T-helper 1 cell treated with Interleukin-12 subunit alpha and Interleukin-12 subunit beta and Interleukin-4 antibody, amounts not matched to agents 30 ng/mL and 1 ng/mL, for 36 hours (primary cell): Measurements from ENCODE around the gene SLC4A2. TPM values are rescaled to one million over a fixed set of nuclear protein-coding genes. Genes with fewer than 3 reads are reported as not detected.

Source experiments
- intact Hi-C: fragments of 100-400 bp; cut with micrococcal nuclease; formaldehyde crosslinking; loops from one replicate; pipeline ENCODE4 v1.15.1; 2024
- total RNA-seq: library from RNA; stranded (reverse); gene quantifications from 2 replicates; pipeline ENCODE4 v1.2.3, GENCODE V29; 2022

The SLC4A2 gene
- total RNA-seq, 1 donor from 2014 or later: 137 TPM

DNA sequence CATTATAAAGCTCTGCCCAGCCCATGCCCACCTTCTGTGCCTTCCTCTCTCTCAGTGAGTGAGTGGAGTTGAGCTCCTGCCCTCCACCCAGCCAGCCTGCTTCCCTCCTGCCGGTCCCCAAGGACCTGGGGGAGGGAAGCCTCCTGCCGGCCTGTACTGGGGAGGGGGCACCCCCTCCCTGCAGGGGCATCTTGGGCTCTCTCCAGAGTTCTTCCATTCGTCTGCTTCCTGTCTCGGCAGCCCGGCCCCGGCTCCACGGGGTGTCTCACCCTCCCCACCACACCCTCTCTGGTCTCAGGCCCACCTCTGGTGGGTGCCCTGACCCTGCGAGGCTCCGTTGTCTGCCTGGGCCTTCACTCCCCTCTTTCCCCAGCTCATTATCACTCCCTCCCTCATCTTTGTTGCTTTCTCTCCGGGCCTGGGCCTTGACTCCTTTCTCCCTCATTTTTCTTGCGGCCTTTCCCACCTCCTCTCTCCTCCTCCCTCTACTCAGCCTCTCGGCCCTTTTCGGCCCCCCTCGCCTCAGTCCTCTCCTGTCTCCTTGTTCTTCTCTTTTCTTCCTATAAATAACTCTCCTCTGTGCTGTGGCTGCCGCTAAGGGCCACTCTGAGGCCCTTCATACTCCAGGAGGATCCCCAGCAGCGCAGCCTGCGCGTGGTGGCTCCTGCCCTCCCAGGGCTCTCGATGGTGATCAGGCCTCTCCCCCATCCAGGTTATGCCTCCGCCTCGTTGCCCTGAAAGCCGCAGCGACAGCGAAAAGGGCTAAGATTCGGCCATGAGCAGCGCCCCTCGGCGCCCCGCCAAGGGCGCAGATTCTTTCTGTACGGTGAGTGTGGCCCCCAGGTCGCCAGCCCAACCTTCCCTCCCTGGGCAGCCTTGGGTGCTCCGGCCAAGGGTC lies 2.1 kb downstream of the SLC4A2 start:
- intact Hi-C loops: no loop called here

DNA sequence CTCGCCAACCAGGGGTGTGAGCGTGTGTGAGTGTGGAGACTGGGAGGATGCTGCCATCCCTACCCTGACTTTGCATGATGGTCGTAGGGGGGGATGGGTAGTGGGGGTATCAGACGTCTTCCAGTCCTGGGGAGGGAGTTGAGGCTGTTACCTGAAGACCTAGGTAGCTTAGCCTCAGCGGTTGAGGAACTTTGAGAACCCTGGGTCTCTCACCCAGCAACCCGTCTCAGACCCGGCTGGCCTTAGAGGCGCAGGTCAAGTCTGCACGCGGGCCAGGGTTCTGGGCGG lies 2.7 kb downstream of the SLC4A2 start:
- intact Hi-C loops: no loop called here

DNA sequence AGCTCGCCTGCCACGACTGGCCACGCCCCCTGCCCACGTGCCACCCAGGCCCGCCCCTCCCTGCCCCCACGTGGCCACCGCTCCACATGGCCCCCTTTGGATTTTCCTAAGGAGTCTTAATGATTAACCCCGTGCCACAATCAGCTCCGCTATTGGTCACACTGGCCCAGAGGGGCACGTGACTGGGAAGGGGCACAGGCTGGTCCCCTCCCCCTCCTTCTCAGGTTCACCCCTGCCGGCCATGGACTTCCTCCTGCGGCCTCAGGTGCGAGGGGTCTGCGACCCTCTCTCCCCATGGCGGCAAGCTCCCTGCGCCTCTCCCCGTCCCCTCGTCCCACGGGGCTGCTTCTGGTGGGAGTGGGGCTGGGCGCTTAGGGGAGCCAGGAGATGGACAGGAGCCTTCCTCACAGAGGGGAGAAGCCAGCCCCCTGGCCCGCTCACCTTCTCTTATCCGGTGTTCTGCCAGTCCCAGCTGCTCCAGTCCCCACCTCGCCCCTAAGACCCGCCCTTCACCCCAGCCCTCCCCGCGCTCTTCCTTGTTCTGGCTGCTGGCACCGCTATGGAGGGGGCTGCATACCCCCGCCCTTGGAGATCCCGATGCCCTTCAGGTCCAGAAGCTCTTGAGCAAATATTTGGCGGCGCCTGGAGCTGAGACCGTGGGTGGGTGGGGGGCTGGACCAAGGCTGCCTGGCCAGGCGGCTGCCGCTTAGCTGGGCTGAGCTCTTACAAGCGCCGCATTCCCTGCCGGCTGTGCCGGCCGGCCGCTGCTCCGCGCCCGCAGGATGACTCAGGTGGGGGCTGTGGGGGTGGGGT lies 3.2 kb downstream of the SLC4A2 start:
- intact Hi-C loops: no loop called here

DNA sequence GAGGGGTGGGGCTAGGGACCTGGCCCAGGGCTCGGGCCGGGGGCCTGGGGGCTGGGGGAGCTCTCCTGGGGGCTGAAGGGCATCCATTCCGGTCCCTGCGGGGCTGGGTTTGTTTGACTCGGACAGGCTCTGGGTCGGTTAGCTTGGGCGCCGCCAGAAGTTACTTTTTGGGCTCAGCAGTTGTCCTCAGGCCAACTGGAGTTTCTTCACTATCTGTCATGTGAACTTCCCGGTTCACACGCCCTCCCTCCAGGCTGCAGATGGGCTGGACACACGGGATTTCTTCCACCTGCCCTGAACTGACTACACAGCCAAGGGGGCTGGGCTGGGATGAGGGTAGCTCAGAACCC lies 3.8 kb downstream of the SLC4A2 start:
- intact Hi-C loops: no loop called here

DNA sequence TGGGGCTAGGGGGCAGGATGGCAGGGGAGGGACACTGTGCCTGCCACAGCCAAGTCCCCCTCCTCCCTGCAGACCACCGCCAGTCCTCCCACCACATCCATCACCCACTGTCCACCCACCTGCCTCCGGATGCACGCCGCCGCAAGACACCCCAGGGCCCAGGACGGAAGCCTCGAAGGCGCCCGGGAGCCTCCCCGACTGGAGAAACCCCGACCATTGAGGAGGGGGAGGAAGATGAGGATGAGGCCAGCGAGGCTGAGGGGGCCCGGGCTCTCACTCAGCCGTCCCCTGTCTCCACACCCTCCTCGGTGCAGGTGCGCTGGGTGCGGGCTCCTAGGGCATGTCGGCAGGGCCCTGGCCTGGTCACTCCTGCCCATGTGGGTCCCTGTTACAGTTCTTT lies 5.1 kb downstream of the SLC4A2 start:
- intact Hi-C loops: no loop called here

DNA sequence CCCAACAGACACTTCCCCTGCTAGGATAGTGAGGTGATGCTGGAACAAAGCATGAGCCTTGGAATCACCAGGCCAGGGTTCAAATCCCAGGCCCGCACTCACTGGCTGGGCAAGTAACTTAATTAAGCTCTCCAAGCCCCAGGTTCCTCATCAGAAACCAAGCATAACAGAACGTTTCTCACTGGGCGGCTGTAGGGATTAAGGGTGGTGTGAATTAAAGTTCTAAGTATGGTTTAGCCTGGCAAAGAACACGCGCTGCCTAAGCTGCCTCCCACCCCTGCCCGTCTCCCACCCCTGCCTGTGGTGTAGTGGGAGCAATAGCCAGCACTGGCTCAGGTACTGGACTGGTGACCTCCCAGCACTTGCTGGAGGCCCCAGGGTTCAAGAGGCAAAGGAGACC lies 5.6 kb downstream of the SLC4A2 start:
- intact Hi-C loops: no loop called here

DNA sequence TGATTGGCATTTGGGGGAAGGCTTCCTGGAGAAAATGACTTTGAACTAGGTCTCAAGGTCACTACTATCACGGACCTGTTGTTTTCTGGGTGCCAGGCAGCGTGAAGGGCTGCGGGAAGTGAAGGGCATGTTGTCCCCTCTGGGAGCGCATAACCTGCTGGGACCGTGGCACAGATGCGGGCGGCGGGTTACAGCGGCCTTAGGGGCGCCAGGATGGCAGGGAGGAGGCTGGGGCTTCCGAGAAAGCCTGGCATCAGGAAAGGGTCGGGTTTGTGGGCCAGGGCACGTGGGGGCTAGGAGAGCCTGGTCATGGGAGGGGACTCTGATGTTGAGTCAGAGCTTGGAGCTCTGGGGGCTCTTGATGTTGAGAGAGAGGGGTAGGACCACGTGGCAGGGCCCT lies 6.1 kb downstream of the SLC4A2 start:
- intact Hi-C loops: no loop called here

DNA sequence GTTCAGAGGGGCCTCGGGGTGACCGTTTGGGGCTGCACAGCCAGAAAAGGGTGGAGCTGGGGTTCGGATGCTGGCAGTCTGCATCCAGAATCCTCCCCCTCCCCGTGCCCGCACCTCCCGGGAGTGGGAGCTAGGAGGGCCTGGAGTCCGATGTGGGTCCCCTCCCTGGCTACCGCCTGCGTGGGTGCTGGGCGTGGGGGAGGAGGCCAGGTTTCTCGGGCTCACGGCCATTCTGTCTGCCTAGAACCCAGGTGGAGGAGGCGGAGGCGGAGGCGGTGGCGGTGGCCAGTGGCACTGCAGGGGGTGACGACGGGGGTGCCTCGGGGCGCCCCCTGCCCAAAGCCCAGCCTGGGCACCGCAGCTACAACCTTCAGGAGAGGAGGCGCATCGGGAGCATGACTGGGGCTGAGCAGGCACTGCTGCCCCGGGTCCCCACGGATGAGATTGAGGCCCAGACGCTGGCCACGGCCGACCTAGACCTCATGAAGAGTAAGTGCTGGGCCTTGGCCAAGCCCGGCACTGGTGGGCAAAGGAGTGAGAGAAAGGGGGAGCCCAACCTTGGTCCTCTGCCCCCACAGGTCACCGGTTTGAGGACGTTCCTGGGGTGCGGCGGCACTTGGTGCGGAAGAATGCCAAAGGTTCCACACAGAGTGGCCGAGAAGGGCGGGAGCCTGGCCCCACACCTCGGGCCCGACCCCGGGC lies 7.0 kb downstream of the SLC4A2 start:
- intact Hi-C loops: no loop called here

DNA sequence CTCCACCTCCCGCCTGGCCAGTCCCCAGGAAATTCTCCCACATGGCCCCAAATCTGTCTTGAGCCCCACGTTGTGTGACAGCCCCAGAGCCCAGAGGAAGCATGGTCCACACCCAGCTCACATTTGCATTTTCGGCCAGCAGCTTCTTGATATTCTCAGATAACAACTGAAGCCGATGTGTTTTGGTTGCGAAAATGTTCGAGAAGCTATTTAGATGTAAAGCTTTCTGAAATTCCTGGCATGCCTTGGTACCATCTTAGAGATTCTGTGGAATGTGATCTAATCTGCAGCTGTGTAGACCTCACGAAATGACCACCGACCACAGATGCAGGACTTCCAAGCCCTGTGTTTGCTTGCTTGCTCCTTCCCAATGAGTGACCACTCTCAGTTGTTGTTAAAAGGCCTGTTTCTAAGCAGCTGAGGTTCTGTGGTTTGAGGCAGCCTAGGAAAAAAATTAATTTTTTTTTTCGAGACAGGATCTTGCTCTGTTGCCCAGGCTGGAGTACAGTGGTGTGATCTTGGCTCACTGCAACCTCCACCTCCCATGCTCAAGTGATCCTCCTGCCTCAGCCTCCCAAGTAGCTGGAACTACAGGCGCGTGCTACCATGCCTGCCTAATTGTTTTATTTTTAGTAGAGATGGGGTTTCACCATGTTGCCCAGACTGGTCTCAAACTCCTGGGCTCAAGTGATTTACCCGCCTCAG lies 8.8 kb downstream of the SLC4A2 start:
- intact Hi-C loops: no loop called here

DNA sequence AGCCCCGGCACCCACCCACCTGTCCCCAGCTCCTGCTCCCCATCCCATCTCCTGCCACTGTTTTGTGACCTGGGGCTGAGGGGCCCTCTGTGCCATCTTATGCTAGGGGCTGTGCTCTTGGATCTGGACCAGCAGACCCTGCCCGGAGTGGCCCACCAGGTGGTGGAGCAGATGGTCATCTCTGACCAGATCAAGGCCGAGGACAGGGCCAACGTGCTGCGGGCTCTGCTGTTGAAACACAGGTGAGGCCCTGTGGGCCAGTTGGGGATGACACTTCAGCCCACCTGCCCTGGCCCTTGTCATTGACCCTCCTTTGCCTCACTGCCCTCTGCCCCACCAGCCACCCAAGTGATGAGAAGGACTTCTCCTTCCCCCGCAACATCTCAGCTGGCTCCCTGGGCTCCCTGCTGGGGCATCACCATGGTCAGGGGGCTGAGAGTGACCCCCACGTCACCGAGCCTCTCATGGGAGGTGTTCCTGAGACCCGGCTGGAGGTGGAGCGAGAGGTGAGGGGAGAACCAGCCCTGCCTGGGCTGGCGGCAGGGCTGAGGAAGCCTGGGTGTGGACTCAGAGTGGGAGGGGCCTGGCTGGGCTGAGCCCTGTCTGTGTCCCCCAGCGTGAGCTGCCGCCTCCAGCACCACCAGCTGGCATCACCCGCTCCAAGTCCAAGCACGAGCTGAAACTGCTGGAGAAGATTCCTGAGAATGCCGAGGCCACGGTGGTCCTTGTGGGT lies 10.6 kb downstream of the SLC4A2 start:
- intact Hi-C loops: no loop called here

DNA sequence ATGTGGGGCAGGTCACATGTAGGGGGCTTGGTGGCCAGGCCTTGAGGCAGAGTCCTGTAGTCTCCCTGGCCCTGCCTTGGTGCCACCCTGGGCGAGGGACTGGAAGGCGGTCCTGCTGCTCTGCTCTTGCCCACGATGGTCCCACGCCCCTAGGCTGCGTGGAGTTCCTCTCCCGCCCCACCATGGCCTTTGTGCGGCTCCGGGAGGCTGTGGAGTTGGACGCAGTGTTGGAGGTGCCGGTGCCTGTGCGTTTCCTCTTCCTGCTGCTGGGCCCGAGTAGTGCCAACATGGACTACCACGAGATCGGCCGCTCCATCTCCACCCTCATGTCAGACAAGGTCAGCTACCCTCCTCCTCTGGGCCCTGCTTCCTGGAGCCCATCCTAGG lies 11.2 kb downstream of the SLC4A2 start:
- intact Hi-C loops: no loop called here

DNA sequence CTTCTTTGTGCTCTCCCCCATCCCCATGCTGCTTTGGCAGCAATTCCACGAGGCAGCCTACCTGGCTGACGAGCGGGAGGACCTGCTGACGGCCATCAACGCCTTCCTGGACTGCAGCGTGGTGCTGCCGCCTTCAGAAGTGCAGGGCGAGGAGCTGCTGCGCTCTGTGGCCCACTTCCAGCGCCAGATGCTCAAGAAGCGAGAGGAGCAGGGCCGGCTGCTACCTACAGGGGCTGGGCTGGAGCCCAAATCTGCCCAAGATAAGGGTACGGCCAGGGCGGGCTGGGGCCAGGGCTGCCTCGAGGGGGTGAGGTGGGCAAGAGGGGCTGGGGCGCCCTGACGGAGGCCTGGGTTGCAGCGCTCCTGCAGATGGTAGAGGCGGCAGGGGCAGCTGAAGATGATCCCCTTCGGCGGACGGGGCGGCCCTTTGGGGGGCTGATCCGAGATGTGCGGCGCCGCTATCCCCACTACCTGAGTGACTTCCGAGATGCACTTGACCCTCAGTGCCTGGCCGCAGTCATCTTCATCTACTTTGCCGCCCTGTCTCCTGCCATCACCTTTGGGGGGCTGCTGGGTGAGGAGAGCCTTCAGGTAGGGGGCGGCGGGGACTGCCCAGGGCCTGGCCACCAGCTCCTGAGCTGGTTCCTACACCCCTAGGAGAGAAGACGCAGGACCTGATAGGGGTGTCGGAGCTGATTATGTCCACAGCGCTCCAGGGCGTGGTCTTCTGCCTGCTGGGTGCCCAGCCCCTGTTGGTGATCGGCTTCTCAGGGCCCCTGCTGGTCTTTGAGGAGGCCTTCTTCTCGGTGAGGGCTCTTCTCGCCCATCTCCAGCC lies 11.9 kb downstream of the SLC4A2 start:
- intact Hi-C loops: no loop called here

DNA sequence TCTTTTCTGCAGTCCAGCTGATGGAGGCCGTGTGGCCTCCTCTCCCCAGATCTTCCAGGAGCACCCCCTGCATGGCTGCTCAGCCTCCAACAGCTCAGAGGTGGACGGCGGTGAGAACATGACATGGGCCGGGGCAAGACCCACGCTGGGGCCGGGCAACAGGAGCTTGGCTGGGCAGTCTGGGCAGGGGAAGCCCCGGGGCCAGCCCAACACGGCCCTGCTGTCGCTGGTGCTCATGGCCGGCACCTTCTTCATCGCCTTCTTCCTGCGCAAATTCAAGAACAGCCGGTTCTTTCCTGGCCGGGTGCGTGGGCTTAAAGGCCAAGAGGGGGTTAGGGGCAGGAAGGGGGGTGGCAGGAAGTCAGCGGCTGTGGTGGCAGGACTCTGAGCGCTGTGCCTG lies 14.6 kb downstream of the SLC4A2 start:
- intact Hi-C loops: no loop called here

DNA sequence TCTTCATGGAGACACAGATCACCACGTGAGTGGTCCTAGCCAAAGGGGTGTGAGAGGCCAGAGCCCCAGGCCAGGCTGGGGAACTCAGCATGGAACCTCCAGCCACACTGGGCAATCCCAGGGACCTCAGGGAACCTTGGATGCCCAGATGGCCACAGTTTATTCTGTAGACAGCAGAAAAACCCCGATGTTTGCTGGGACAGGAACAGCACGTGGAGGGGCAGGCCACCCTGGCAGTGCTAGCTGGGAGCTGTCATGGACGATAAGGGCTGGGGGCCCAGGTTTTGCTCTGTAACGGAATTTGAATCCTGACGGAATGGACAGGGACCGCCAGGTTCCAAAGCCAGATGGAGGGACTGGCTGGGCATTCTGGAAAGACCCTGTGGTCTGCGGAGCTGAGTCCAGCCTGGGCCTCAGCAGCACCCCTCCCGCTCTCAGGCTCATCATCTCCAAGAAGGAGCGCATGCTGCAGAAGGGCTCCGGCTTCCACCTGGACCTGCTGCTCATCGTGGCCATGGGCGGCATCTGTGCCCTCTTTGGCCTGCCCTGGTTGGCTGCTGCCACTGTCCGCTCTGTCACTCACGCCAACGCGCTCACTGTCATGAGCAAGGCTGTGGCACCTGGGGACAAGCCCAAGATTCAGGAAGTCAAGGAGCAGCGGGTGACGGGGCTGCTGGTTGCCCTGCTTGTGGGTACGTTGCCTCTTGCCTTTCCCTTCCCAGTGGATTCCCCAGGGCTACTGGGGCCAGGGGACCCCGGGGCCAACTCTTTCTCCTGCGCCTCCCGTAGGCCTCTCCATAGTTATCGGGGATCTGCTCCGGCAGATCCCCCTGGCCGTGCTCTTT lies 15.7 kb downstream of the SLC4A2 start:
- intact Hi-C loops: no loop called here

DNA sequence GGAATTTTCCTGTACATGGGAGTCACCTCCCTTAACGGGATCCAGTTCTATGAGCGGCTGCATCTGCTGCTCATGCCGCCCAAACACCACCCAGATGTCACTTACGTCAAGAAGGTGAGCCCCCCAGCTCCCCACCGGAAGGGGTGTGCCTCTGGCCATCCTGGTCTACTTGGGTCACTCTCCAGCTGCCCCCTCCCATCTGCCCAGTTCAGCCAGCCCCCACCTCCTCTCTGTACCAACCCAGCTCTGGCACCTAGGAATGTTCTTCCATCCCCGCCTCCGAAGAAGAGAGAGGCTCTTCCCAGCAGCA lies 16.2 kb downstream of the SLC4A2 start:
- intact Hi-C loops: no loop called here

DNA sequence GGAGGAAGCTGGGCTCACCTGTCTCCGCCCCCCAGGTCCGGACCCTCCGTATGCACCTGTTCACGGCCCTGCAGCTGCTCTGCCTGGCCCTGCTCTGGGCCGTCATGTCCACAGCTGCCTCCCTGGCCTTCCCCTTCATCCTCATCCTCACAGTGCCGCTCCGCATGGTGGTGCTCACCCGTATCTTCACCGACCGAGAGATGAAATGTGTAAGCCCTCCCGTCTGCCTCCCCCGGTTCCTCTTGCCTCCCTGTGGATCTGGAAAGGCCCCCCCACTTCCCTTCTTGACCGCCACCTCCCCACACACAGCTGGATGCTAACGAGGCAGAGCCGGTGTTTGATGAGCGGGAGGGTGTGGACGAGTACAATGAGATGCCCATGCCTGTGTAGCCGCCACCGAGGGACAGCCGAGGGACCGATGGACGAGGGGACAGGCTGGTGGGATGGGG lies 16.6 kb downstream of the SLC4A2 start:
- intact Hi-C loops: no loop called here

DNA sequence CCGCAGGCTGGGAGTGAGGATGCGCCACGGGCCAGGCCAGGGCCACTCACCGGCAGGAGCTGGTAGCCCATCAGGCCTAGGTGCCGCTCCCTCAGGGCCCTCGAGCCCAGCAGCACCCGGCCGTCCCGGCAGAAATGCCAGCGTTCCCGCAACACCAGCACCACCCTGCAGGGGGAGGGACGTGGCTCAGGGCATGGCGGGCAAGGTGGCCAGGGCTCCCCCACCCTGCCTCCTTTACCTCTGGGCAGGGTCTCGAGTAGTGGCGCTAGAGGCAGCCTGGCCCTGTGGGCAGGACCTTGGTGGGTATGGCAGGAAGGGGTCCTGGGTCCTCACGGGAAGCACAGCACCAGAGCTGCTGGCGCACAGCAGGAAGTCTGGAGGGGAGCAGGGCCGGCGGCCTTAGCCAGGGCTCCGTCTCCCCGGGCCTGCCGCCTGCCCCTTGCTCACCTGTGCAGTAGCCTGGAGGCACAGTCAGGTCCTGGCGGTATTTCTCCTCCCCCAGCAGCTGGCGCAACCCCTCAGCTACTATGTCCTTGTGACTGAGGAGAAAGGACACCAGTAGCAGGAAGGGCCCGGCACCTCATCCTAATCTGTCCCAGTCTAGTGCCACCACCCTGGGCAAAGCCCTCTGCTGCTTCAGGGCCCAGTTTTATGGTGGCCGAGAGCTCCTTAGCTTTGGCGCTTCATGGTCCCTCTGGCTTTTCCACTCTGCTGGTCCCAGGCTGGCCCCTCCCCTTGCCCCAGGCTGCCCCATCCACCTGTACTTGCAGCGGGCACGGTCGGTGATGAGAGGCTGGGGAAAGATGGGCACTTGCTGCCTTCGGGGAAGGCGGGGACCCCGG lies 17.7 kb downstream of the SLC4A2 start:
- intact Hi-C loops: no loop called here

DNA sequence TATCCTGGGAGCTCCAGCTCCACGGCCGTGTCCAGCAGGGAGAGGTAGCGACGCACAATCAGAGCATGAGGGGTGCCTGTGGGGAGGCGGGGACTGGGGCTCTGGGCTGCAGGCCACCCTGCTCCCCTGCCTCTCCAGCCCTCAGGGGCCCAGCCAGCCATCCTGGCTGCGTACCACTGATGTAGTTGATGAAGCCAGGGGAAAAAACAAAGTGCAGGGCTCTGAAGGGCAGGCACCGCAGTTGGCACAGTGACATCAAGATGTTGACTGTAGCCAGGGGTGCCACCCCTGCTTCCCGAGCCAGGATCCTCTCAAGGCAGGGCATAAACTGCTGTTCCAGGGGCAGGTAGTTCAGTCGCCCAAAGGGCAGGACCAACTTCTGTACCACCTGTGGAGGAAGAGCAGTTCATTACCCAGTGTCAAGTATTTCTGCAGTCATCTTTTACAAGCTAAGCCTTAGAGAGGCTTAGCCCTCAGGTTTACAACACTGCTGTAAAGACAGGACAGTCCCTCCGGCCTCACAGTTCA lies 18.4 kb downstream of the SLC4A2 start:
- intact Hi-C loops: no loop called here
